ENCODE data around the gene FLT3LG. TPM values are rescaled to one million over a fixed set of nuclear protein-coding genes. Genes with fewer than 3 reads are reported as not detected.

Gene FLT3LG
- total RNA-seq, 1 experiment from 2014 or later: 5.1 TPM

DNA sequence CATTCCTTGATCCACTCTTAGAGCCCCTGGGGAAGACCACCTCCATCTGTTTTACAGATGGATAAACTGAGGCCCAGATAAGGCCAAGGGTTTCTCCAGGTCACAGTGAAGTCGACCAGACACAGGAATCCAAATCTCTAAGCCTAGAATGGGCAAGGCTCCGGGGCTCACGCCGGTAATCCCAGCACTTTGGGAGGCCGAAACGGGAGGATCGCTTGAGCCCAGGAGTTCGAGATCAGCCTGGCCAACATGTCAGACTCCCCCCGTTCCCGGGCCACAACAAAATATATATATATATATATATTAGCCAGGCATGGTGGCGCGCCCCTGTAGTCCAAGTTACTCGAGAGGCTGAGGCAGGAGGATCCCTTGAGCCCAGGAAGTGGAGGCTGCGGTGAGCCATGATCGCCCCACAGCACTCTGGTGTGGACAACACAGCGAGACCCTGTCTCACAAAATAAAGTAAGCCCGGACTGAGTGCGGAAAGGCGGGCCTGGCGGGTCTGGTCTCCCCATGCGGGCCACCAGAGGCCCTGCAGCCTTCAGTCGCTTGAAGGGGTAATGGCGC, 12.8 kb downstream of the FLT3LG start:
- H3F3A ChIP-seq (ENCODE audit: insufficient read depth, low read depth): peaks cover 42% of the 10 kb centered on the region
- no peaks in the 10 kb centered on the region for H3K27me3 ChIP-seq (ENCODE audit: insufficient read depth, low read depth)
- H3K79me2 ChIP-seq (ENCODE audit: low read depth): peaks cover 52% of the 10 kb centered on the region
- H3K27ac ChIP-seq: peak overlapping the region; percentile 80
- ChIA-PET CTCF (no interaction called here), POLR2A (ENCODE audit: unreplicated experiment) (no interaction called here)
- TF ChIP-seq, protein P1, sequence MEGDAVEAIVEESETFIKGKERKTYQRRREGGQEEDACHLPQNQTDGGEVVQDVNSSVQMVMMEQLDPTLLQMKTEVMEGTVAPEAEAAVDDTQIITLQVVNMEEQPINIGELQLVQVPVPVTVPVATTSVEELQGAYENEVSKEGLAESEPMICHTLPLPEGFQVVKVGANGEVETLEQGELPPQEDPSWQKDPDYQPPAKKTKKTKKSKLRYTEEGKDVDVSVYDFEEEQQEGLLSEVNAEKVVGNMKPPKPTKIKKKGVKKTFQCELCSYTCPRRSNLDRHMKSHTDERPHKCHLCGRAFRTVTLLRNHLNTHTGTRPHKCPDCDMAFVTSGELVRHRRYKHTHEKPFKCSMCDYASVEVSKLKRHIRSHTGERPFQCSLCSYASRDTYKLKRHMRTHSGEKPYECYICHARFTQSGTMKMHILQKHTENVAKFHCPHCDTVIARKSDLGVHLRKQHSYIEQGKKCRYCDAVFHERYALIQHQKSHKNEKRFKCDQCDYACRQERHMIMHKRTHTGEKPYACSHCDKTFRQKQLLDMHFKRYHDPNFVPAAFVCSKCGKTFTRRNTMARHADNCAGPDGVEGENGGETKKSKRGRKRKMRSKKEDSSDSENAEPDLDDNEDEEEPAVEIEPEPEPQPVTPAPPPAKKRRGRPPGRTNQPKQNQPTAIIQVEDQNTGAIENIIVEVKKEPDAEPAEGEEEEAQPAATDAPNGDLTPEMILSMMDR (conservative IDR thresholded peaks at IDR 0.05): no peak
- TF ChIP-seq EZH2 (IDR thresholded peaks at IDR 0.05; ENCODE audit: low read depth): no peak
- peak overlapping the region; percentile 71 for H3K4me3 ChIP-seq
- peaks cover 41% of the 10 kb centered on the region for H3K36me3 ChIP-seq (ENCODE audit: low read depth)
- no peak for DNase-seq
- peak overlapping the region; percentile 96 for H3K4me2 ChIP-seq
- no peaks in the 10 kb centered on the region for H3K9me3 ChIP-seq (ENCODE audit: insufficient read depth, low read depth)
- intact Hi-C loops (cut with micrococcal nuclease; ENCODE audit: unreplicated experiment): loop anchor here (1.0 to 2.0 kb wide), 3 partner anchors 10 to 390 kb away; partner anchors contain the start of genes AKT1S1, ALDH16A1, RPS11 and TBC1D17
- no peaks in the 10 kb centered on the region for H3K9me2 ChIP-seq (ENCODE audit: insufficient read depth)
- peaks cover 38% of the 10 kb centered on the region for H4K20me1 ChIP-seq (ENCODE audit: insufficient read depth)
- H3K4me1 ChIP-seq (replicated peaks; ENCODE audit: insufficient read depth): peaks cover 18% of the 10 kb centered on the region
- TSS peak; percentile 90 for BruUV-seq (replicated peaks)
- peak overlapping the region; percentile 88 for H2AFZ ChIP-seq

- ChIA-PET CTCF (interaction anchor here (0.6 kb wide), 1 partner anchor 43 kb away, joined by 5 read pairs; no protein-coding TSS in a partner anchor), POLR2A (ENCODE audit: unreplicated experiment) (interaction anchor here (0.6 kb wide), 1 partner anchor 511 kb away, joined by 7 read pairs; no protein-coding TSS in a partner anchor)
- peaks cover 52% of the 10 kb centered on the region for H3K79me2 ChIP-seq (ENCODE audit: low read depth)
- H3K27ac ChIP-seq: peak within 1 kb of the TSS; percentile 91
- peaks cover 18% of the 10 kb centered on the region for H3K4me1 ChIP-seq (replicated peaks; ENCODE audit: insufficient read depth)
- H3K27me3 ChIP-seq (ENCODE audit: insufficient read depth, low read depth): no peaks in the 10 kb centered on the region
- H3K4me2 ChIP-seq: peak within 1 kb of the TSS; percentile 96
- peak within 1 kb of the TSS; percentile 88 for H2AFZ ChIP-seq
- peak within 1 kb of the TSS; percentile 96 for H3K4me3 ChIP-seq
- no peak for TF ChIP-seq EZH2 (IDR thresholded peaks at IDR 0.05; ENCODE audit: low read depth)
- TF ChIP-seq, protein P1 (conservative IDR thresholded peaks at IDR 0.05): no peak
- peaks cover 44% of the 10 kb centered on the region for H4K20me1 ChIP-seq (ENCODE audit: insufficient read depth)
- peaks cover 49% of the 10 kb centered on the region for H3F3A ChIP-seq (ENCODE audit: insufficient read depth, low read depth)
- intact Hi-C loops (cut with micrococcal nuclease; ENCODE audit: unreplicated experiment): loop anchor here (1.0 to 2.0 kb wide), 3 partner anchors 9 to 389 kb away; partner anchors contain the start of genes AKT1S1, ALDH16A1, RPS11 and TBC1D17
- H3K36me3 ChIP-seq (ENCODE audit: low read depth): peaks cover 48% of the 10 kb centered on the region
- no peaks in the 10 kb centered on the region for H3K9me2 ChIP-seq (ENCODE audit: insufficient read depth)
- DNase-seq: peak; percentile 97 to 99
- BruUV-seq (replicated peaks): TSS peak; percentile 66
- no peaks in the 10 kb centered on the region for H3K9me3 ChIP-seq (ENCODE audit: insufficient read depth, low read depth)
Measured at GRCh38 chr19:49487277-49488045, 13.4 kb downstream of the FLT3LG start, which contains the start of gene RPL13A. TSS of gene RPL13A (plus strand) at chr19:49487608. CDS start at chr19:49487630, 22 bp downstream.

DNA sequence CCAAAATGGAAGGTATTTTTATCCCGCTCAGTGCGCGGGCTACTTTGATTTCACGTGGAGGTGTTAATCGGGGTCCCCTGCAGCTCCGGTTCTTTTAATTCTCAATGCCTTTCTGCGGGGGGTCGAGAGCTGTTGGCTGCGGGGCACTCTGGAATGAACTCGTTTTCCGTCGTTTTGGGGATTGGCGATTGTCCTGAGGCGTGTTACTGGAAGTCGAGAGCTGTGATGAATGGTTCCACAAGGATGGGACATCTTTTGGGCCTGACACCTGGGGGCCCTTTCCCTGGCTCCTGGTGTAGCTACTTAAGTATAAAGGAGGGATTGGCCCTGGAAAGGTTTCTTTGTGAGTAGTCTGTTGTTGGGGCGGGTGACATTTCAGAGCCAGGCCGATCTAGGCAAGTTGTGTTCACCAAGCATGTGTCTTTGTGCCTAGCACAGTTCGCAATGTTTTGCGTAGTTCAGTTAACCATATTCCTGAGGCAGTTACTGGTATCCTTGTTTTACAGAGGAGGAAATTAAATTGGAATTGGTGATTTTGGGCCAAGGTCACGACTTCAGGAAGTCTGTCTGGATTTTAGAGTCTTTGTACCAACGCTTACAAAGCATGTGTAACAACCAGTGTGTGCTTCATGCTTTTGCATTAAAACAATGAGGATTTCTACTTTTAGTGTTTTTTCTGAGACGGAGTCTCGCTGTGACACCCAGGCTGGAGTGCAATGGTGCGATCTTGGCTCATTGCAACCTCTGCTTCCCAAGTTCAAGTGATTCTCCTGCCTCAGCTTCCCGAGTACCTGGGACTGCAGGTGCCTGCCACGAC, 14.2 kb downstream of the FLT3LG start:
- Histone ChIP-seq H3K4me1 (replicated peaks; ENCODE audit: insufficient read depth) (peaks cover 18% of the 10 kb centered on the region), H3K9me2 (ENCODE audit: insufficient read depth) (no peaks in the 10 kb centered on the region), H3K36me3 (ENCODE audit: low read depth) (peaks cover 51% of the 10 kb centered on the region), H3K4me3 (peak overlapping the region; percentile 96), H3K4me2 (peak overlapping the region; percentile 95), H3K27me3 (ENCODE audit: insufficient read depth, low read depth) (no peaks in the 10 kb centered on the region), H2AFZ (no peak overlapping the region), H4K20me1 (ENCODE audit: insufficient read depth) (peaks cover 52% of the 10 kb centered on the region), H3K9me3 (ENCODE audit: insufficient read depth, low read depth) (no peaks in the 10 kb centered on the region), H3F3A (ENCODE audit: insufficient read depth, low read depth) (peaks cover 57% of the 10 kb centered on the region), H3K27ac (peak overlapping the region; percentile 91), H3K79me2 (ENCODE audit: low read depth) (peaks cover 52% of the 10 kb centered on the region)
- DNase-seq: no peak
- TF ChIP-seq, protein P1 (conservative IDR thresholded peaks at IDR 0.05): no peak
- TF ChIP-seq EZH2 (IDR thresholded peaks at IDR 0.05; ENCODE audit: low read depth): no peak
- ChIA-PET POLR2A (ENCODE audit: unreplicated experiment) (interaction anchor here (0.6 kb wide), 1 partner anchor 512 kb away, joined by 7 read pairs; no protein-coding TSS in a partner anchor), CTCF (interaction anchor here (0.6 kb wide), 1 partner anchor 43 kb away, joined by 5 read pairs; no protein-coding TSS in a partner anchor)
- intact Hi-C loops (cut with micrococcal nuclease; ENCODE audit: unreplicated experiment): no loop called here
- BruUV-seq (replicated peaks): no TSS peak
